ENCODE data around the gene CACNA2D4.

GRCh38 chr12:1885082-1885596 is 33.3 kb downstream of the CACNA2D4 start:
- TF ChIP-seq MAX (IDR thresholded peaks at IDR 0.05) (no peak), CTCF (IDR thresholded peaks at IDR 0.05 in 2 of 3, conservative IDR thresholded peaks at IDR 0.05 in 1 of 3; ENCODE audit: borderline replicate concordance in 1 of 3, insufficient read depth in 1 of 3, low read depth in 2 of 3, low read length in 2 of 3) (no peak), REST (IDR thresholded peaks at IDR 0.05; ENCODE audit: low read depth) (no peak), POLR2A (IDR thresholded peaks at IDR 0.05; ENCODE audit: borderline replicate concordance, extremely low read depth, insufficient read depth, insufficient read length) (no peak), ZNF274 (IDR thresholded peaks at IDR 0.05; ENCODE audit: low read depth, low read length) (no peak), EGR1 (IDR thresholded peaks at IDR 0.05; ENCODE audit: low read depth) (no peak), EZH2 (IDR thresholded peaks at IDR 0.05) (no peak), POLR2AphosphoS5 (IDR thresholded peaks at IDR 0.05; ENCODE audit: low read depth, low read length) (no peak), JUND (IDR thresholded peaks at IDR 0.05) (no peak), SIN3A (IDR thresholded peaks at IDR 0.05; ENCODE audit: low read depth) (no peak), EZH2phosphoT487 (IDR thresholded peaks at IDR 0.05; ENCODE audit: borderline replicate concordance) (no peak)
- TF ChIP-seq, protein P1, sequence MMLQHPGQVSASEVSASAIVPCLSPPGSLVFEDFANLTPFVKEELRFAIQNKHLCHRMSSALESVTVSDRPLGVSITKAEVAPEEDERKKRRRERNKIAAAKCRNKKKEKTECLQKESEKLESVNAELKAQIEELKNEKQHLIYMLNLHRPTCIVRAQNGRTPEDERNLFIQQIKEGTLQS (IDR thresholded peaks at IDR 0.05), result no peak
